ENCODE results near the gene FEM1A. TPM values are rescaled to one million over a fixed set of nuclear protein-coding genes. Genes with fewer than 3 reads are reported as not detected.
A peak's percentile ranks its signal among the peaks of the same experiment; 100 is the strongest.

The FEM1A gene
- total RNA-seq, 1 donor from 2014 or later, result 6.9 TPM

GRCh38 chr19:4814625-4815425, 23.3 kb downstream of the FEM1A start:
- DNase-seq (ENCODE audit: low spot score), result no peak
- TF ChIP-seq, protein P1, sequence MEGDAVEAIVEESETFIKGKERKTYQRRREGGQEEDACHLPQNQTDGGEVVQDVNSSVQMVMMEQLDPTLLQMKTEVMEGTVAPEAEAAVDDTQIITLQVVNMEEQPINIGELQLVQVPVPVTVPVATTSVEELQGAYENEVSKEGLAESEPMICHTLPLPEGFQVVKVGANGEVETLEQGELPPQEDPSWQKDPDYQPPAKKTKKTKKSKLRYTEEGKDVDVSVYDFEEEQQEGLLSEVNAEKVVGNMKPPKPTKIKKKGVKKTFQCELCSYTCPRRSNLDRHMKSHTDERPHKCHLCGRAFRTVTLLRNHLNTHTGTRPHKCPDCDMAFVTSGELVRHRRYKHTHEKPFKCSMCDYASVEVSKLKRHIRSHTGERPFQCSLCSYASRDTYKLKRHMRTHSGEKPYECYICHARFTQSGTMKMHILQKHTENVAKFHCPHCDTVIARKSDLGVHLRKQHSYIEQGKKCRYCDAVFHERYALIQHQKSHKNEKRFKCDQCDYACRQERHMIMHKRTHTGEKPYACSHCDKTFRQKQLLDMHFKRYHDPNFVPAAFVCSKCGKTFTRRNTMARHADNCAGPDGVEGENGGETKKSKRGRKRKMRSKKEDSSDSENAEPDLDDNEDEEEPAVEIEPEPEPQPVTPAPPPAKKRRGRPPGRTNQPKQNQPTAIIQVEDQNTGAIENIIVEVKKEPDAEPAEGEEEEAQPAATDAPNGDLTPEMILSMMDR (IDR thresholded peaks at IDR 0.05), result no peak
- TF ChIP-seq EZH2 (IDR thresholded peaks at IDR 0.05), result no peak
- TF ChIP-seq EZH2phosphoT487 (IDR thresholded peaks at IDR 0.05), result no peak
- Histone ChIP-seq H3F3A (ENCODE audit: low read depth) (peaks cover 10% of the 10 kb centered on the region), H3K36me3 (no peaks in the 10 kb centered on the region), H3K9me3 (ENCODE audit: low read depth) (no peaks in the 10 kb centered on the region), H3K79me2 (ENCODE audit: low read depth) (no peaks in the 10 kb centered on the region), H3K4me1 (no peaks in the 10 kb centered on the region), H3K27ac (no peak overlapping the region), H2AFZ (replicated peaks) (no peak overlapping the region), H3K4me3 (peak overlapping the region; percentile 26), H3K9ac (no peak overlapping the region), H3K4me2 (no peak overlapping the region), H4K20me1 (ENCODE audit: low read depth) (no peaks in the 10 kb centered on the region), H3K27me3 (no peaks in the 10 kb centered on the region)
- peaks cover 11% of the 10 kb centered on the region for H3K27me3 Mint-ChIP-seq (ENCODE audit: insufficient read depth, low read depth)
- H3K36me3 Mint-ChIP-seq, result no peaks in the 10 kb centered on the region
- H3K4me1 Mint-ChIP-seq, result peaks cover 5% of the 10 kb centered on the region
- H3K4me3 Mint-ChIP-seq, result peak overlapping the region; percentile 14
- no peak overlapping the region for H3K27ac Mint-ChIP-seq
- peaks cover 2% of the 10 kb centered on the region for H3K9me3 Mint-ChIP-seq

GRCh38 chr19:4815426-4816201, 24.1 kb downstream of the FEM1A start:
- Histone ChIP-seq H3K36me3 (no peaks in the 10 kb centered on the region), H4K20me1 (ENCODE audit: low read depth) (no peaks in the 10 kb centered on the region), H3K27me3 (no peaks in the 10 kb centered on the region), H3F3A (ENCODE audit: low read depth) (peaks cover 10% of the 10 kb centered on the region), H3K27ac (no peak overlapping the region), H3K9me3 (ENCODE audit: low read depth) (no peaks in the 10 kb centered on the region), H3K9ac (no peak overlapping the region), H3K4me2 (peak overlapping the region; percentile 43), H2AFZ (replicated peaks) (peak overlapping the region; percentile 48), H3K4me1 (no peaks in the 10 kb centered on the region), H3K79me2 (ENCODE audit: low read depth) (no peaks in the 10 kb centered on the region), H3K4me3 (peak overlapping the region; percentile 26)
- H3K4me3 Mint-ChIP-seq, result peak overlapping the region; percentile 14
- H3K36me3 Mint-ChIP-seq, result no peaks in the 10 kb centered on the region
- peaks cover 11% of the 10 kb centered on the region for H3K27me3 Mint-ChIP-seq (ENCODE audit: insufficient read depth, low read depth)
- peaks cover 2% of the 10 kb centered on the region for H3K9me3 Mint-ChIP-seq
- H3K4me1 Mint-ChIP-seq, result peaks cover 3% of the 10 kb centered on the region
- TF ChIP-seq, protein P1 (IDR thresholded peaks at IDR 0.05), result no peak
- TF ChIP-seq EZH2phosphoT487 (IDR thresholded peaks at IDR 0.05) (no peak), EZH2 (IDR thresholded peaks at IDR 0.05) (no peak)
- peak overlapping the region; percentile 3 for H3K27ac Mint-ChIP-seq
- peak; percentile 94 for DNase-seq (ENCODE audit: low spot score)

- Histone ChIP-seq H3K27me3 (no peaks in the 10 kb centered on the region), H3K4me2 (no peak overlapping the region), H3K79me2 (ENCODE audit: low read depth) (no peaks in the 10 kb centered on the region), H3K4me3 (no peak overlapping the region), H2AFZ (replicated peaks) (peak overlapping the region; percentile 48), H3F3A (ENCODE audit: low read depth) (peaks cover 10% of the 10 kb centered on the region), H3K9me3 (ENCODE audit: low read depth) (no peaks in the 10 kb centered on the region), H3K9ac (no peak overlapping the region), H3K27ac (no peak overlapping the region), H3K4me1 (no peaks in the 10 kb centered on the region), H4K20me1 (ENCODE audit: low read depth) (no peaks in the 10 kb centered on the region), H3K36me3 (no peaks in the 10 kb centered on the region)
- DNase-seq (ENCODE audit: low spot score), result no peak
- Mint-ChIP-seq H3K27ac (no peak overlapping the region), H3K9me3 (peaks cover 2% of the 10 kb centered on the region), H3K36me3 (no peaks in the 10 kb centered on the region), H3K4me1 (peaks cover 3% of the 10 kb centered on the region), H3K4me3 (no peak overlapping the region), H3K27me3 (ENCODE audit: insufficient read depth, low read depth) (peaks cover 13% of the 10 kb centered on the region)
- TF ChIP-seq, protein P1 (IDR thresholded peaks at IDR 0.05), result no peak
- no peak for TF ChIP-seq EZH2 (IDR thresholded peaks at IDR 0.05)
- TF ChIP-seq EZH2phosphoT487 (IDR thresholded peaks at IDR 0.05), result no peak
These were observed 24.8 kb downstream of the FEM1A start for GRCh38 chr19:4816202-4816949.

All from neural progenitor cell (in vitro differentiated cells).